Measurements from ENCODE around the gene SLC47A1.
A peak's percentile ranks its signal among the peaks of the same experiment; 100 is the strongest.
"Not testable (repeated sequence)": the region's sequence is repeated elsewhere in the genome, so short reads cannot be mapped to it uniquely, and the experiment has no call there.

Gene SLC47A1

DNA sequence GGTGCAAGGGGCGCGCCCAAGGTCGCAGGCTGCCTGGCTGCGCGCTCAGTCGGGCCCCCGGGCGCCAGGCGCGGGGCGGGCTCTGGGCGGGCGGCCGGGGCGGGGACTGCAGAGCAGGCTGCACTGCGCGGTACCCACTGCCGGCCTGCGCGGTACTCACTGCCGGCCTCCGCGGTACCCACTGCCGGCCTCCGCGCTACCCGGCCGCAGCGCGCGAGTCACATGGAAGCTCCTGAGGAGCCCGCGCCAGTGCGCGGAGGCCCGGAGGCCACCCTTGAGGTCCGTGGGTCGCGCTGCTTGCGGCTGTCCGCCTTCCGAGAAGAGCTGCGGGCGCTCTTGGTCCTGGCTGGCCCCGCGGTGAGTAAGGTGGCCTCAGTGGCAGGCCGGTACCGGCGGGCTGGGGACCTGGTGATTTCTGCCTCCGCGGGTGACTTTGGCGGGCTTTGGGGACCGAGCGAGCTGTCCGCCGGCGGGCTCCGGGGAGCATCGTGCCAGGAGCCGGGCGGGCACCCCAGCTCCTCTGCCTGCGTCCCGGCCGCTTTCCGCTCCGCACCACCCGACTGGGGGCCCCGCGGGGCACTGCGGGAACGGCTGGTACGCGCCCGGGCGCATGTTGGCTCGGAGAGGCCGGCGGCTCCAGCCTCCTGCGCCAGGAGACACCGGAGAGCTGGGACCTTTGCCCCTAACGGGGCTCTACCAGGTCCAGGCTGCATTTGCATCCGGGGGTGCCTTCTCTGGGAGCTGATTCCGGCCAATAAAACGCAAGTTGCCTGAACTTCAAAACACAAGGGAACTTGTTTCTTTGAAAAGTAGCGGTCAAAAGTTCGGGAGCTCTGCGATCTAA, at the start of gene SLC47A1:
Gene SLC47A1 (plus strand): TSS at position 137 of the 844 bp plus-strand sequence. CDS start 86 bp downstream, at position 223.
- no peak for DNase-seq

DNA sequence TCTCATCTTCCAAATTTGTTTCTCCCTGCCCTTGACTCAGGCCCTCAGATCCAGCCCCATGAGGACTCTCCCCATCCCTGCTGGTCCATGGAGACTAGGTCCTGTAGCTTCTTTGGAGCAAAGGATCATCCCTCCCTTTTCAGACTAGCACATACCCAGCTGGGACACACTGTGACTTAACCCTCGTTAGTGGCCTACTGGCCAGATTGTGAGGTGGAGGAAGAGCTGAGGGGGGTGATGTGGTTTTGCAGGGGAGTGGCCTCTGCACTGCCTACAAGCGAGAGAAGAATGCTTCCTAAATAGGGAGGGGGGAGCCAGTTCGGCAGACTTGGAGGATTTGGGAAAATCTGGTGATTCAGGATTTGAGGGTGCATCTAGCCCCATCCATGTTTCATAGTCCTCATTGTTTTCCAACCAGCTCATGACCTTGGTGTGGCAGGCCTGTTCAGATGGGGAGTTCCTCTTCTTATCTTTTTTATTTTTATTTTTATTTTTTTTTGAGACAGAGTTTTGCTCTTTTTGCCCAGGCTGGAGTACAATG, 47.8 kb upstream of the SLC47A1 start:
- no peak for DNase-seq

GRCh38 chr17:19486351-19487023, 47.2 kb upstream of the SLC47A1 start:
- DNase-seq: no peak

GRCh38 chr17:19487024-19487600, 46.5 kb upstream of the SLC47A1 start:
- DNase-seq: no peak

DNA sequence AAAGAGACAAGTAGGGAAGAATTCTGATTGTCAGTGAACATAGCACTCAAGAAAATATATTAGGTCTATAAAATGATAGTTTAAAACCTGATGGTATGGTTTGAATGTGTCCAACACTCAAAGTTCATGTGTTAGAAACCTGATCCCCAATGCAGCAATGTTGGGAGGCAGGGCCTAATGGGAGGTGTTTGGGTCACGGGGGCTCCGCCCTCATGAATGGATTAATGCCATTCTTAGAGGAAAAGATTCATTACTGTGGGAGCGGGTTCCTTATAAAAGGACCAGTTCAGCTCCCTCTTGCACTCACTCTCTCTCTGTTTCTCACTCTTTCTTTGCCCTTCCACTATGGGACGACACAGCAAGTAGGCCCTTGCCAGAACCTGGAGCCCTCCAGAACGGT, 41.5 kb upstream of the SLC47A1 start:
- peak; percentile 9 for DNase-seq

GRCh38 chr17:19494961-19495806, 38.5 kb upstream of the SLC47A1 start:
- DNase-seq: no peak

GRCh38 chr17:19495828-19496528, 37.7 kb upstream of the SLC47A1 start:
- DNase-seq: no peak

DNA sequence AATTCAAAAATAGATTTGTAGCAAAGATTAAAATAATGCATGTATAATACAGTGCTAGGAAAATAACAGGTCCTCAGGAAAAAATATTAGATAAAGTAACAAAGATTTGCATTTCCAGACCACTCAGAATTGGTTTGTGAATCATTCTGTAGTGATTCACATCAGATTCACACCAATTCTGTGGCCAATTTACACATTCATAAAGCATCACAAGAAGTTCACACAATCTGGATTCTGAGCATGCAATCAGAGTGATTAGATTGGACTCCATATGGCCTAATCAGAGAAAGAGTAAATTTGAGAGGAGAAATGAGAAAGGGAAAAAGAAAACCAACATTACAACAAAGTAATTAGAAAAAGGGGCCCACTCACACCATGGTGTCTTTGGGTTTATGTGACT, 36.0 kb upstream of the SLC47A1 start:
- DNase-seq: no peak

- DNase-seq: no peak
Measured at GRCh38 chr17:19501219-19501618, 32.4 kb upstream of the SLC47A1 start.

GRCh38 chr17:19502517-19502916, 31.1 kb upstream of the SLC47A1 start:
- no peak for DNase-seq

DNA sequence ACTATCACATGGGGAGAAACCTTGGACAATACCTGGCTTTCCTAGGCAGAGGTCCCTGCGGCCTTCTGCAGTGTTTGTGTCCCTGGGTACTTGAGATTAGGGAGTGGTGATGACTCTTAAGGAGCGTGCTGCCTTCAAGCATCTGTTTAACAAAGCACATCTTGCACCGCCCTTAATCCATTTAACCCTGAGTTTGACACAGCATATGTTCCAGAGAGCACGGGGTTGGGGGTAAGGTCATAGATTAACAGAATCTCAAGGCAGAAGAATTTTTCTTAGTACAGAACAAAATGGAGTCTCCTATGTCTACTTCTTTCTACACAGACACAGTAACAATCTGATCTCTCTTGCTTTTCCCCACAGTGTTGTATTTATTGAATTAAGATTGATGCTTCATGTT, 28.1 kb upstream of the SLC47A1 start:
- not testable (repeated sequence) for DNase-seq

GRCh38 chr17:19507775-19508576, 25.7 kb upstream of the SLC47A1 start:
- peak; percentile 80 for DNase-seq

DNA sequence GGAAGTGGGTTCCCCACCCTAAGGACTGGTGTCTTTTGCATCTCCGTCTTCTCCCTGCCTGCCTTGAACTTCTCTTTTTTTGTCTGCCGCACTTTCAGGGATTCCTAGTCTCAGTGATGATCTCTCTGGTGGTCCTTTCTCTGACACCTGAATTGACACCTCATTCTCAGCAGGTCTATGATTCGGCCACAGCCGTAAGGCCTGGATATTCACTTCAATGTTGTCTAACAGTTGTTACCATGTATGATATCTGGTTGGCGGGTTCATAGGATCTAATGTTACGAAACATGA, 25.1 kb upstream of the SLC47A1 start:
- DNase-seq: peak; percentile 66

DNA sequence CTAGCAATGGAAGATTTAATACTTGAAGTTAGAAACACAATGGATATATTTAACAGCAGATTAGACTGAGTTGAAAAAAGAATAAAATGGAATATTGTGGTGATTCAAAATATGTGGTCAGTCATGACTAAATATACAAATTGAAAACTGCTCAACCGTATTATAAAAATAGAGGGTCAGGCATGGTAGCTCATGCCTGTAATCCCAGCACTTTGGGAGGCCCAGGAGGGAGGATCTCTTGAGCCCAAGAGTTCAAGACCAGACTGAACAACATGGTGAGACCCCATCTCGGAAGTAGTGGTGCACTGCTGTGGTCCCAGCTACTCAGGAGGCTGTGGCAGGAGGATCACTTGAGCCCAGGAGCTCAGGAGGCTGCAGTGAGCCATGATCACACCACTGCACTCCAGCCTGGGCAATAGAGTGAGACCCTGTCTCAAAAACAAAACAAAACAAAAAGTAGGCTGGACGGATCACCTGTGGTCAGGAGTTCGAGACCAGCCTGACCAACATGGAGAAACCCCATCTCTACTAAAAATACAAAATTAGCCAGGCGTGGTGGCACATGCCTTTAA, 24.3 kb upstream of the SLC47A1 start:
- DNase-seq: not testable (repeated sequence)

- DNase-seq: no peak
Measured at GRCh38 chr17:19510903-19511302, 22.8 kb upstream of the SLC47A1 start.

DNA sequence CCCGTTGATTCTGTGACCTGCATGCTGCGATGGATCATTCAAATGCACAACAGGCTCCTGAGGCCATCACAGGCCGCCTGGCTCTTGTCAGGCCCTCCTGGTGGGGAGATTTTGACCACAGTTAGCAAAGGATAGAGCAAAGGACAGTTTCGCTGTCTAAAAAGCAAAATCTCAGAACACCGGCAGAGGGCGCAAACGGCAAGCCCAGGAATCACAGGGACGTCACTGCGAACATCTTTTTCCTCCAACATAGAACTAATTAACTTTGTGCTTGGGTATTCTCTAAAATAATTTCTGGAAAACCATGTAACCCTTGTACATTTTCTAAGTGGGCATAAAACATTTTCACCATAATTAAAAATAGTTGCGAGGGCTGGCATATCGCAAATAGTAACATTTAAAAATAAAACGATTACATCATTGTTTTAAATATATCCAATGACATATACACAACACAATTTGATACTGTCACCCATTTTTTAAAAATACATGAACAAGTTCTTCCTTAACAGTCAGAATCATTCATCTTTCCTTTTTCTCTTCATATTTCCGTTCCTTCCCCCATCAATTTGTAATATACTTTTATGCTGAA, 19.7 kb upstream of the SLC47A1 start:
- DNase-seq: peak; percentile 78

DNA sequence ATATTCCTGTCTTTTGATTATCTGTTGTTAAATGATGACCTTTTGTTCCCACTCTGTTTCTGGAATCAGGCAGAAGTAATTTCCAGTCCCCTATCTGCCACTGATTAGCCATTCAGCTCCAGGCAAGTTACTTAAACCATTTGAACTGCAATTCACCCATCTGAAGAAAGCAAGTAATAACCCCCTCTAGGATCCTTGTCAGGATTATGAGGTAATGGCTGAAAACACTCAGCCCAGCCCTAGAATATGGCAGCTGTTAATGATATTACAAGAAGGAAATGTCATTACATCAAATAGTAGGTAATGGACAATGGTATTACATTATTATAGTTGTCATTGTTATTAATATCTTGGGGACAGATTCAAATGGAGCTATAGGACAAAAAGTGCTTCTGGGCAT, 16.0 kb upstream of the SLC47A1 start:
- no peak for DNase-seq

DNA sequence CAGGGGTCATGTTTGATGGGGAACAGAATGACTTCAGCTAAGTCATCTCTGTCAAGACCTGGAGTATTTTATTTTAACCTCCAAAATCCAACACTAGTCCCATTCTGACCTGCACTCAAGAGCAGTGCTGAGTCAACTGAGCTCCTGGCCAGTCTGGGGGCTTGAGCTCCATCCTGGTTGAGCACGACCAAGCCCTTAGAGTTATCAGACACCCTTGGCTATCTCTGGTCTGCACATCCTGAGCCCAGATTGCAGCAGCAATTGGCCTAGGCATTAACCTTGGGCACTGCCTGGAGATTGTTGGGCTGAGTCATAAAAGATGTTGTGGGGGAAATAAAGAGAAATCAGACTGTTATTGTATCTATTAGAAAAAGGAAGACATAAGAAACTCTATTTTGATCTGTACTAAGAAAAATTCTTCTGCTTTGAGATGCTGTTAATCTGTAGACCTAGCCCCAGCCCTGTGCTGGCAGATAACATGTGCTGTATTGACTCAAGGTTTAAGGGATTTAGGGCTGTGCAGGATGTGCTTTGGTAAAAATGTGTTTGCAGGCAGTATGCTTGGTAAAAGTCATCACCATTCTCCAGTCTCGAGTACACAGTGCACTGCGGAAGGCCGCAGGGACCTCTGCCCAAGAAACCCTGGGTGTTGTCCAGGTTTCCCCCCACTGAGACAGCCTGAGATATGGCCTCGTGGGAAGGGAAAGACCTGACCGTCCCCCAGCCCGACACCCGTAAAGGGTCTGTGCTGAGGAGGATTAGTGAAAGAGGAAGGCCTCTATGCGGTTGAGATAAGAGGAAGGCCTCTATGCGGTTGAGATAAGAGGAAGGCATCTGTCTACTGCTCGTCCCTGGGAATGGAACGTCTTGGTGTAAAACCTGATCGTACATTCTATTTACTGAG, 14.0 kb upstream of the SLC47A1 start:
- not testable (repeated sequence) for DNase-seq

GRCh38 chr17:19520641-19521040, 13.0 kb upstream of the SLC47A1 start:
- DNase-seq: no peak
